Testis (tissue), 2 donors: ENCODE data around the gene TBC1D10A.

Experiments
- POLR2A ChIP-seq: fragments of 450-650 bp; IDR thresholded peaks from one replicate; pipeline ENCODE4 v1.6.1; 2017; ENCODE audit warnings: antibody characterized with exemption, mild to moderate bottlenecking, moderate library complexity
- TF ChIP-seq, protein P1 (sequence below), 3 experiments: fragments of 450-650 bp in 2 of 3; fragments of 200-600 bp in 1 of 3; sonication (generic) in 1 of 3; IDR thresholded peaks; one replicate each; pipeline ENCODE4 v1.5.1; 2016 to 2019; ENCODE audit warnings: antibody characterized with exemption in 3 of 3, mild to moderate bottlenecking in 2 of 3, moderate library complexity in 1 of 3

DNA sequence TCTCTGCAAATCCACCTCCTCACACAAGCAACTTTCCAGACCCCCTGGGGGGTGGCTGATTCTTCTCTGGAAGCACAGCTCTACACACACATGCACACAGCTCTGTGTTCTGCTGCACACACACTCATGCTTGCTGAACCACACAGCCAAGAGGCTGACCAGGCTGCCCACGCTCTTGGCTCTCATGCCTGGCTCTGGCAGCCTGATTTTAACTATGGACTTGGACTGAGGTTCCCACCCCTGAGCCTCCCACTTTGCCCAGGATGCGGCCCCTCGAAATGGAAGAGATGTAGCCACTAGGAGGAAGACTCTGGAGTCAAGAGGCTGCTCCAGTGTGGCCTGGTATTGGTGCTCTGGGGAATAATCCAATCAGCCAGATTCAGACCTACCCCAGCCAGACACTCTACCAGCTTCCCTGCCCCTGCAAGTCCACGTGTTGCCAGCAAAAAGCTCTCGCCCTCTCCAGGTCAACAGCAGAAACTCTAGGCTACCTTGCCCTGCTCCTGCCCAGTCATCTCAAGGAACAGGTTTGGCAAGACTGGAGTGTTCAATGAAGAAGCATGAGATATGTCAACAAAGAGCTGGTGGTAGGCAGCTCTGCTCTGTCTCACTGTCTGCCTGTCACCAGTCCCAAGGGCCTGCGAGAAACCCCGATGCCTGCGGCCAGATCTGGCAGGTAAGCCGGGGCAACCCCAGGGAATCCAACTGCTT lies 28.6 kb downstream of the TBC1D10A start:
- TF ChIP-seq, protein P1, sequence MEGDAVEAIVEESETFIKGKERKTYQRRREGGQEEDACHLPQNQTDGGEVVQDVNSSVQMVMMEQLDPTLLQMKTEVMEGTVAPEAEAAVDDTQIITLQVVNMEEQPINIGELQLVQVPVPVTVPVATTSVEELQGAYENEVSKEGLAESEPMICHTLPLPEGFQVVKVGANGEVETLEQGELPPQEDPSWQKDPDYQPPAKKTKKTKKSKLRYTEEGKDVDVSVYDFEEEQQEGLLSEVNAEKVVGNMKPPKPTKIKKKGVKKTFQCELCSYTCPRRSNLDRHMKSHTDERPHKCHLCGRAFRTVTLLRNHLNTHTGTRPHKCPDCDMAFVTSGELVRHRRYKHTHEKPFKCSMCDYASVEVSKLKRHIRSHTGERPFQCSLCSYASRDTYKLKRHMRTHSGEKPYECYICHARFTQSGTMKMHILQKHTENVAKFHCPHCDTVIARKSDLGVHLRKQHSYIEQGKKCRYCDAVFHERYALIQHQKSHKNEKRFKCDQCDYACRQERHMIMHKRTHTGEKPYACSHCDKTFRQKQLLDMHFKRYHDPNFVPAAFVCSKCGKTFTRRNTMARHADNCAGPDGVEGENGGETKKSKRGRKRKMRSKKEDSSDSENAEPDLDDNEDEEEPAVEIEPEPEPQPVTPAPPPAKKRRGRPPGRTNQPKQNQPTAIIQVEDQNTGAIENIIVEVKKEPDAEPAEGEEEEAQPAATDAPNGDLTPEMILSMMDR (IDR thresholded peaks at IDR 0.05): no peak
- TF ChIP-seq POLR2A: no peak
